ENCODE measurements around the gene NPTXR.
A peak's percentile ranks its signal among the peaks of the same experiment; 100 is the strongest.

NPTXR gene

DNA sequence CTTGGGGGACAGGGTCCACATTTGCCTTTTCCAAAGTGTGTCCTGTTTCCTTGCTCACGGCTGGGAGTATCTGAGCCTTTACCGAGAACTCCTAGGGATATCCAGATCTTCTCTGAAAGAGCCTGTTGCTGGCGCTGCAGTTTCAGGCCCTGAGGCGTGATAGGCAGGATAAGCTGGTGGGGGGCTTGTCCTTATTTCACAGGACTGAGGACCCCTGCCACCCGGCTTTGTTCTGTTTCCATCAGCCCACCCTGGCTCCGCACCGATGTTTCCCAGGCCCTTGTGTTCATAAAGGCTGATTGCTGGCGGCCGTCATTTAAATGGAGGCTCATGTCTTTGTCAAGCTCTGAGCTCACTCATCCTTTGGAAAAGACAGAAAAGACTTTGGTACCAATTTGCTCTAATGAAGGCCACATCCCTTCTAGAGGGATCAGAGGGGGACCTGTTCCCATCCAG lies 9.4 kb upstream of the NPTXR start:
- no peak for DNase-seq (ENCODE audit: low read depth in 1 of 2, low spot score in 1 of 2)

DNA sequence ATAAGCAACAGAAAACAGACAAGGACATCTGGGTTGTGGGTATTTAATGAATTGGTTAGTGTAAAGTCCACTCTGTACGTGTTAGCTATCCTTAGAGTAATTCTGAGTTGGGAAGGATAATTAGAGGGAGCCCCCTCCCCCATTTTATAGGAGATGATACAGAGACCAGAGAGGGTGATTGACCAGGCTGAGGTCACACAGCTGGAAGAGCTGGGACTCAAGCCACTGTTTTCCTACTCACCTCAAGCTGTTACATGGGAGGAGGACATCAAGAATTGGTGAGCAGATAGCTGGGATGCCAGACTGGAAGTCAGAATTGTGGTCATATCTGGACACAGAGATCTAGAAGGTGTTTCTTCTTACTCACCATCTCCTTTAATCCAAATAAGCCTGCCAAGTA lies 8.7 kb upstream of the NPTXR start:
- DNase-seq (ENCODE audit: low read depth in 1 of 2, low spot score in 1 of 2) = no peak

DNA sequence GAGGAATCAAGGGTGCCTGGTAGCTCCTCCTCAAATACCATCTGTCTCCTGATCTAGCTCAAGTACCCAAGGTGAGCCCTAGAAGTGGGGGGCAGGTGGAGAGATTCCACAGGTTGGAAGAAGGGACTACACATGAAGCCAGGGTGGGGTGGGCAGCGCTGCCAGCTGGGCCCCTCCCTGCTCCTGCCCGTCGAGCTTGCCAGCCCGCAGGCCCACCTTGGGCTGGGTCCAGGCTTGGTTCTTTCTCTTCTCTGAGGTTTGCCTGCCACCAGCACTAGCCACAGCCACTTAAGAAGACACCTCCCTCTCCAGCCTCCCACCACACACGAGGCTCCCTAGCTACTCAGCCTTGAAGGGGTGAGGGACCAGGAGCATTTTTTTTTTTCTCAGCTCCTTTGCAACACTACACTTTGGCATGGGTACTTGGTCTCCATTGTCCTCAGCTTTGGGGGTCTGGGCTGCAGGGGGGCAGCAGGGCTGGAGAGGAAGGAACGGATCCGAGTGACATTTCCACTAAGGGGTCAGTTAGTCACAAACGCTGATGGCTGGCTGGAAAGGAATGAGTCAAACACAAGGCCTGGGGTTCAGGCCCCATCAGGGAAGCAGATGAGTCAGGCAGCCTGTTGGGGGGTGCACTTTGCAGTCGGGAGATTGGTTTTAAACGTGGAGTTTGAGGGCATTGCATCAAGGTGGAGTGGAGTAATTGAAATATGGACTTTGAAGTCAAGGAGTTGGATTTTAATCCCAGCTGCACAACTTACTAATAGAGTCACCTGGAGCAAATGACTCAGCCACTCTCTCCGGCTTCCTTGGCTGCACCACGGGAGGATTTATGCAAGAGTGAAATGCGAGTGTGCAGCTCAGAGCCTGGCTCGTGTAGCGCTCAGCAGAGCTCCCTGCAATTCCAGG lies 7.4 kb upstream of the NPTXR start:
- no peak for DNase-seq (ENCODE audit: low read depth in 1 of 2, low spot score in 1 of 2)

DNA sequence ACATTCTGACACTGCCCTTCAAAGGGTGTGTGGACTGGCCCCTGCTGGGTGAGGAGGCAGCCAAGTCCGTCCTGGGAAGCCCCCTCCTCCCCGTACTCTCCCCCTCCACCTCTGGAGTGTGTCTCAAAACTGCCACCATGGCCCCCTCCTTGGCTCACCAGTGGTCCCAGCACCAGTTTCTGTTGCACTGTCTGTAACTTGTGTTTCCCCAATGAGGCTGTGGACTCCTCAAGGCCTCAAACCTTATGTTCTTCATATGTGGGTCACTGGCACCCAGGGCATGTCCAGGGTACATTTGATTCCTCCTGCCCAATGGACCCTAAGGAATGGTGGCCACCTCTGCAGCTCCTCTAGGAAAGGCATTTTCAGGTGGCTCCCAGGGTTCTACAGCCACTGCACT lies 6.6 kb upstream of the NPTXR start:
- no peak for DNase-seq (ENCODE audit: low read depth in 1 of 2, low spot score in 1 of 2)

DNA sequence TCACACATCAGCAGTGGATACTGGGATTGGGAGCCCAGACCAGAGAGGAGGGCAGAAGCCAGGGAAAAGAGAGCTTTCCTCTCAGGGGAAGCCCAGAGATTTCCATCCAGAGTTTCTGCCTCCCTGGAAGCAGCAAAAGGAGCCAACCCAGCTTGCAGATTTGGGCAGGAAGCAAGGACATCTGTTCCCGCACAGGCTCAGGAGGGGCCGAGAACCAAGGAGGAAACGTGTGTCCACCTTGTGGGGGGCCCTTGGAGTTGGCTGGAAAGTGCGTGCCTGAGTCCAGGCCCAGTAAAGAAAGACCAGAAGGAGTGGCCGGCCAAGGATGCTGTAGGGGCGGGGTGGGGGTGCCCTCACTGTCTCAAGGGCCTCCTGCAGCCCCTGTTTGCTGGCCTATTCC lies 6.0 kb upstream of the NPTXR start:
- DNase-seq (ENCODE audit: low read depth in 1 of 2, low spot score in 1 of 2) = no peak

DNA sequence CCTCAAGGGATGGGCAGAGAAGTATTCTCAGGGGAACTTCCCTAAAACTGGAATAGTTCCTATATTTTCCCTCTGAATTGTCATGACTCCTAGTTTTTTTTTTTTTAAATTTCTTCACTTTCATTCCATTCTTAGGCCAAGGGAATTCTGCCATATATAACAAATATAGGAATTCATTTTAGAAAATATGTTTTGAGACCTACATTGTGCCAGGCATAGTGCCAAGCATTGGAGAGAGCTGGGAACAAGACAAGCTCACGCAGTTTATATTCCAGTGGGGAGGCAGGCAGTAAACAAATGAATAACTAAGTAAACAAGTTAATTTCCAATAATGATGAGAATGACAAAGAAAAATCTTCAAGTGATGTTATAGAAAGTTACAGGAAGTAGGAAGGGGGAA lies 2.6 kb upstream of the NPTXR start:
- no peak for DNase-seq (ENCODE audit: low read depth in 1 of 2, low spot score in 1 of 2)

DNA sequence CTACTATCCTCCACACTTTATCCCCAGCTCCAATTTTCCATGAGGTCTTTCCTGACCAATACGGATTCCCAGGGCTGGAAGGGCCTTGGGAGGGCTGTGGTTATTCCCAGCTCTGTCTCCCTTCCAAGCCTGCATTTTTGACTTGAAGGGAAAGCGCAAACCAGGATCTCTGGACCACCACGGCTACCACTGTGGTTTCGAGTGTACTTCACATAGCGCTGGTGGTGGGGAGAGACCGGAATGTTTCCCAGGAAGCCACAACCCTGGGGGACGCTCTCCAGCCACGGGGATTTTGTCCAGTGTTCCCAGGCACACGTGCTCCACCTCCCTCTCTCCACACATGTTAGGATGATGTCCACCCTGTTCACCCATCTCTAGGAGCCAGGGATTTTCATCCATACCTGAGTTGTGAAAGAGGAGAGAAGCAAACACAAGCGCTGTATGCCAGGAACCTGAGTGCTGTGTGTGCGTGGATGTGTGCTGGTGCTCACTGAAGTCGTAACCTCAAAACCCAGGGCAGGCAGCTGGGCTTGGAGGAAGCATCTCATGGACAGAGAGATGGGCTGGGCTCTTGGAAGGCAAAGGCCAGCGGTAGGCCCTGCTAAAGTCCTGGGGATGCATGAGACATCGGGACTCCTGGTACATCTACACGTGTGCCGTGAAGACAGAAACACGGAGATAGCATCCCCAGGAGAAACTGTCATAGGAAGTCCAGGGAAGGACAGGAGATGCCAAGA lies 1.3 kb upstream of the NPTXR start:
- DNase-seq (ENCODE audit: low read depth in 1 of 2, low spot score in 1 of 2) = no peak

DNA sequence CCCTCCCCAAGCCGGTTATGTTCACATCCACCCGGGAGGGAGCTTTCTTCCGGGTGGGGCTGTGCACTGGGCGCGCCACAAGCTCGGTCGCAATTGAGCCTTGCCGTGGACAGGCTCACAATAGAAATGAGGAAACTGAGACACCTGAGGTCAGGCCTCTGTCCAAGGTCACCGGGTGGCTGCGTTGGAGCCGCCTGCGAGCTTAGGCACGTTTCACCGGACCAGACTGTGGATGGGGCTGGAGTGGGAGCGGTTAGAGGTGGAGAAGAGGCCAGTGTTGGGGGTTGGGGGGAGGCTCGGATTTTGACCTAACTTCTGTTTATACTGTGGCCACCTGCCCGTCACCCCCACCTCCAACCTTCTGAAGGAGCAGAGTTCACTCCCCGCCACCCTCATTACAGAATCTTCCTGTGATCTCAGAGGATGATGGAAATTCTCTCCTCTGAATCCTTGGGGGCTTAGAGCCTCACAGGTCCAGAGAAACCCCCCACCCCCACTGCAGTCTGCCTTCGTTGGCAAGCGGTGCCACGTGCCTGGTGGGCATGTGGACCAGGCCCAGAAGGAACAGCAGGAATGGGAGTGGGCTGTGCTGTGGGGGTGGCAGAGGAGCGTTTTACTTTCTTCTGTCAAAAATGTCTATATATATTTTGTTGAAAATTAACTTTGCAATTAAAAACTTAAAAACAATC lies 631 bp upstream of the NPTXR start:
- DNase-seq (ENCODE audit: low read depth in 1 of 2, low spot score in 1 of 2) = no peak

DNA sequence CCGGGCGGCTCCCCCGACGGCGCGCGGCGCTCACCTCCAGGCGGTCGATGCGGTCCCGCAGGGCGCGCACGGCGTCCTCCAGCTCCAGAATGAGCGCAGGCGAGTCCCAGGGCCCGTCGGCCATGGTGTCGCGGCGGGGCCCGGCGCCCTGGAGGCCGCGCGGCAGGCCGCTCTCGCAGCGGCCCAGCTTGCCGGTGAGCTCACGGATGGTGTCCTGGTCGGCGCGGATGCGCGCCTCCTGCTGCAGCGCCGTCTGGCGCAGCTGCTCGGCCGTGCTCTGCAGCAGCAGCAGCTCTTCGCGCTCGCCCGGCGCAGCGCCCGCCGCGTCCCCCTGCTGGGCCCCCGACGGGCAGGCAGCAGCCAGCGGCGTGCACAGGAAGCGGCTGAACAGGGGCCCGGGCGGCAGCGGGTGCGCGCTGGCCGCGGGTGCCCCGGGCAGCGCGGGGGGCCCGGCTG lies 599 bp downstream of the NPTXR start:
- DNase-seq (ENCODE audit: low read depth in 1 of 2, low spot score in 1 of 2) = peak in 1 of 2 donors; percentile 19

DNA sequence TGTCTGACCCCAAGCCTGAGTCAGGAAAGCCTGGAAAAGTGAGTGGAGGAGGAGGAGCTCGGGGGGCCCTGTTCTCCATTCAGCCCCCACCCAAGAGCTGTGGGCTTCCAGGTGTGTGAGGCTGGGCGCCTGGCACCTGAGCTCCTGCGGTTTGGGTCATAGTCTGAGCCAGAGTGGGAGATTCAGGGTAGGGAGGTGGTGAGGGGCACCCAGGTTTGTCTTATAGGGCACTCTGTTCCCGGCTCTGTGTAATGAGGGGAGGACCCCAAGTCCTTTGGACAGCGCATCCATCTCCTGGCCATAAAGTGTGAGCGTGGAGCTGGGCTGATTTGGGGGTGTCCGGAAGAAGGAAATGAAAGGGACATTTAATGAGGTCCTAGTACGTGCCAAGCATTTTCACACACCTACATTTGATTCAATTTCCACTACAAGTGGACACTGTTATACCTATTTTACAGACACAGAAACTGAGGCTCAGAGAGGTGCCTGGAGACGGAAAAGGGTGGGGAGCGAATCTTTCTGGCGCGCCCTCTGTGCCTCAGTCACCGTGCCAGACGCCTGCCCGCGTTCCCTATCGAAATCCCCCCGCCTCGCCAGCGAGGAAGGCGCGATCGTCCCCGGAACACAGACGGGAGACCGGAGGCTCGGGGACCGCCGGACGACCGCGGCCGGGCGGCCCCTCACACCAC lies 1.2 kb downstream of the NPTXR start:
- DNase-seq (ENCODE audit: low read depth in 1 of 2, low spot score in 1 of 2) = no peak

DNA sequence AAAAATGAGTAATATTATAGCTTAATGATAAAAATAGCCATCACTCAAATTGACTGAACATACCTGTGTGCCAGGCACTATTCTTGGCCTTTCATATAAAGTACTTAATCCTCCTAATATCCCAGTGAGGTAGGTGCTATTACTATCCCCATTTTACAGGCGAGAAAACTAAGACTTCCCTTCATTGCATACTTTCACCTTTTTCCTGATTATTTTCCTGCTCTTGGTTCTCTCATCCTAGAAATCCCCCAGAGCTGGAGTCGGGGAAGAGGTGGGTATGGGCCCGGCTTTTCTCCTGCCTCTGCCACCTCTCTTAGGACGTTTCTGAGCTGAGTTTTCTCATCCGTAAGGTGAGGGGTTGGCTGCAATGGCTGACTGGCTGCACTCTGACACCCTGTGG lies 2.2 kb downstream of the NPTXR start:
- DNase-seq (ENCODE audit: low read depth in 1 of 2, low spot score in 1 of 2) = no peak

DNA sequence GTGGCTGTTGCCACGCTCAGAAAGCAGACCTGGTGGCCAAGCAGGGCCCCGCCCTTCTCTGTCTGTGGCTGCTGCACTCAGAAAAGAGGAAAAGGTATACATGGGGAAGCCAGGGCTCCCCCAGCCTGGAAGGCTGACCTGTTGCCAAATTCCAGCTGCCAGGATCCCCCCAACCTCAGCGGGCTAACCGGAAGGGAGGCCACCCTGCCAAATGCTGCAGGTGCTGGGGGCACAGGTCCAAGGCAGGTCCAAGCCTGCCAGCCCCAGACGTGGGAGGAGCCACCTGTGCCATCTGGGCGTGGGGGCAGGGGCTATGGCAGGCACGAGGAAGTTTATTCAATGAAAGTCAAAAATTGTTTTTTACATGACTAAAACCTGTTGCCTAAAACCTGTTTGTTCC lies 2.6 kb downstream of the NPTXR start:
- DNase-seq (ENCODE audit: low read depth in 1 of 2, low spot score in 1 of 2) = no peak

DNA sequence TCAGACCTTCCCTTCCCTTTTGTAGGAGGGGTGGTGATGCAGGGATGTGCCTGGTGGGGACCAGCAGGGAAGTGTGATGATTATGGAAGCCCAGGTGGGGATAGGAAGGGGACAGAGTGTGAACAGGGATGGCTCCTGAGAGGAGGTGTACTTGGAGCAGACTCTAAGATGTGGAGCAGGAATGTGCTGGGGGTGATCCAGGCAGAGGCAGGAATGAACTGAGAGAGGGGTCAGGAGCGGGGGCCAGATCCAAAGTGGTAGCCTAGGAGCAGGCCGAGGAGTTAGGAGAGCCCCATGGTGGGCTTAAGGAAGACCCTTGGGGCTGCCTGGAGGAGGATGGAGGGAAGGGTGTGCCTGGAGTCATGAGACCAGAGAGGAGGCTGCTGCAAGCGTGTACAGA lies 3.7 kb downstream of the NPTXR start:
- no peak for DNase-seq (ENCODE audit: low read depth in 1 of 2, low spot score in 1 of 2)

DNA sequence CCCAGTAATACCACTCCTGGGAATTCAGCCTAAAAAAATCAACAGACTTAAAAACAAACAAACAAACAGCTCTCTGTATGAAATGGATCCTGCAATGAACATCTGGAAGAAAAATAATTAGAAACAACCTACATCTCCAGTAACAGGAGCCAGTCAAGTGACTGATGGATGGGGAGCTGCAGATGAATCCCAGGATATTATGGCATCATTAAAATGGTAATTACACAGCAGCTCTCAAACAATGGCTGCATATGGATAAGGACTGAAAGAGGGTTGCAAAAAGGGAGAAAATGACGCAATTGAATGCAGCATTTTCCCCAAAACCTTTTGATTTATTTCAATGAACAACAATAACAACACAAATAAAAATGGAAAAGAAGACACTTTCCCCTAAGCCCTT lies 4.1 kb downstream of the NPTXR start:
- no peak for DNase-seq (ENCODE audit: low read depth in 1 of 2, low spot score in 1 of 2)

DNA sequence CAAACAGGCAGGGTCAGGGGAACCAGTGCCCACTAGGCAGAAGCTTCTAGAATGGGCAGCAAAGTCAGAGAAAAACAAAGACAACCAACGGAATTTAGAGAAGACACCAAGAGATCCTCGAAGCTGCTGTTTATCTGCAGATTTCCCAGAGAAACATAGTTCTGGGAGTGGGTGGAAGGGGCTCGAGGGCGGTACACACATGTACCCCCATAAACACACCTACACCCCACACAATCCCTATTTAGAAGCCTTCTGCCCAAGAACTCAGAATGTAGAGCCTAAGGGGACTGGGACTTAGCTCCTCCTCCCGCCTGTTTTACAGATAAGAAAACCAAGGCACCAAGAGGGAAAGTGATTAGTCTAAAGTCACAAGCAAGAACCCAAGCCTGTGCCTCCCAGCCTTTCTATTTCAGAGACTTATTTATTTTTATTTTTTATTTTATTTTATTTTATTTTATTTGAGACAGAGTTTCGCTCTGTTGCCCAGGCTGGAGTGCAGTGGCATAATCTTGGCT lies 6.4 kb downstream of the NPTXR start:
- no peak for DNase-seq (ENCODE audit: low read depth in 1 of 2, low spot score in 1 of 2)

DNA sequence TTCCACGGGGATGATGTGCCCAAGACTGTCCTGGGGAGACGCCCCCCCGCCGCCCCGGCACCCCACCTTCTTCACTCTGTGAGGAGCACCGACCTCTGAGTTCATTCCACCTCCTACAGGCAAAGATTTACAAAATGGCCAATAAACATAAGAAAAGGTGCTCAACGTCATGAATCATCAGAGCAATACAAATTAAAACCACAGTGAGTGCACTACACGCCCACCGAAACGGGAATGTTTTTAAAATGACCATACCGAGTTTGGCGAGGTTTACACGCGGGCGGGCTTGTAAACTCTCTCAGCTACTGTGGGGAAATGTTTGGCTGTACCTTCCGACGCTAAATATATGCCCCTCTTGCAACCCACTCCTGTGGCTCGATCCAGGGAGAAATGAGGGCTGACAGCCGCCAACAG lies 7.9 kb downstream of the NPTXR start:
- no peak for DNase-seq (ENCODE audit: low read depth in 1 of 2, low spot score in 1 of 2)

DNA sequence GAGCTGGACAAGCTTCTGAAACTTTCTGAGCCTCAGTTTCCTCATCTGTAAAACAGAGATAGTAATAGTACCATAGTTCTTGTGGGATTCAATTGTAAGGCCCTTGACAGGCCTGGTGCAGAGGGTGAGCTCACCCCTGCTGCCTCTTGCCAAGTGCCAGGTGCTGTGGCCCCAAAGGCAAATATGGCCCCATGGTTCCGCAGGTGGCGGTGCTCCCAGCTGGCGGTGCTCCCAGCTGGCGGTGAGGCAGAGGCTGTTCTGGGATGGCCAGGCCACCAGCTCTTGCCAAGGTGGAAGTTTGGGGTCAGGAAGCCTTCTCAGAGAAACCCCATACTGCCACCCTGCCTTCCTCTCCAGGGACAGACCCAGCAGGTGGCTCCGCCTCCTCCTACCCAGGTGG lies 8.8 kb downstream of the NPTXR start:
- DNase-seq (ENCODE audit: low read depth in 1 of 2, low spot score in 1 of 2) = no peak

DNA sequence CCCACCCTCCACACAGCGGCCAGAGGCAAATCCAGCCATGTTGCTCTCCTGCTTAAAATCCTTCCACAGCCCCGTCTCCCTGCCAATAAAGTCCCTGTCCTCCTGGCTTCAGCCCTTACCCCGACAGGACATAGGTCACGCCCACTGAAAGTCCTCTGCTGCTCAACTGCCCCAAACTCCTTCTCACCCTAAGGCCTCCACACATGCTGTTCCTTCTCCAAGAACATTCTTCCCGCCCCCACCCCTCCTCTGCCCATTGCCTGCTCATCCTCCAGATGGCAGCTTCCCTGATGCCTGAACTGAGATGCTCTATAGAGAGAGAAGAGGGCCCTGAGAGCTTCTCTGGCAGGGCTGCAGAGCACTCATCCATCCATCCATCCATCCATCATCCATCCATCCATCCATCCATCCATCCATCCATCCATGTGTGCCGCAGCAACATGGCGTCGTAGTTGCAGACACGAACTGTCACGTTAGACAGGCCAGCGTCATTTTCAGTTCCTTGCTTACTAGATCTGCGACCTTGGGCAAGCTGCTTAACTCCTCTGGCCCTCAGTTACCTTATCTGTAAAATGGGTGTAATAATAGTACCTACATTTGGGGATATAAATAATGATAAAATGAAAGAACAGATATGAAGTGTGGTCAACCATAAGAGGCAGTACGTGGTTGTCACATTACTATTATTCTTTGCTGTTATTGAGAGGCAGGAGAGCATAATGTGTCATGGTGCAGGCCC lies 9.4 kb downstream of the NPTXR start:
- no peak for DNase-seq (ENCODE audit: low read depth in 1 of 2, low spot score in 1 of 2)

DNA sequence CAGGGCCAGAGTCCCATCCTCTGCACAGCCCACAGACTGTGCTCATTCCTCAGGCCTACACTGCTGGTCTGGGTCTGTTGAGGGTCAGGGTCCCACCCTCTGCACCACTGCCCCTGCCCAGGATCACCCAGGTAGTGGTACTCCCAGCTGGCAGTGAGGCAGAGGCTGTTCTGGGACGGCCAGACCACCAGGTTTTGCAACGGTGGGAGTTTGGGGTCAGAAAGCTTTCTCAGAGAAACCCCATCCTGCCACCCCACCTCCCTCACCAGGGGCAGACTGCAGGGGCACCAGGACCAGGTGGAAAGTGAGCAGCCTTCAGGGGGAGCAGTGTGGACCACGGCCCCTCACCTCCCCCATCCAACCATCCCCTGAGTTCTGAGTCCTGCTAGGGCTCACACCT lies 10.8 kb downstream of the NPTXR start:
- no peak for DNase-seq (ENCODE audit: low read depth in 1 of 2, low spot score in 1 of 2)
